H1 (cell line): ENCODE results near the gene SIK2.

Source experiments
- CHD1 ChIP-seq: IDR thresholded peaks from 2 replicates; pipeline ENCODE4 v1.6.1; 2012; ENCODE audit warnings: low read depth, low read length, improper control_type of control experiment
- CTCF ChIP-seq, 3 experiments: IDR thresholded peaks; 1 replicate in 2 of 3; 2 replicates in 1 of 3; pipeline versions ENCODE4 v1.5.1 to v1.6.1; 2011; ENCODE audit warnings: low read length in 3 of 3, mild to moderate bottlenecking in 3 of 3, inconsistent platforms in 2 of 3, low read depth in 1 of 3, moderate library complexity in 1 of 3; ENCODE audit not compliant: insufficient read depth in 1 of 3; ENCODE audit errors: control extremely low read depth in 1 of 3
- EP300 ChIP-seq, 2 experiments: IDR thresholded peaks; 1 replicate in 1 of 2; 2 replicates in 1 of 2; pipeline ENCODE4 v1.6.1; 2011 to 2012; ENCODE audit warnings: low read depth in 2 of 2, low read length in 2 of 2, mild to moderate bottlenecking in 2 of 2, borderline replicate concordance in 1 of 2, inconsistent platforms in 1 of 2, moderate library complexity in 1 of 2
- EZH2 ChIP-seq: fragments of 200-600 bp; sonication (generic); IDR thresholded peaks from 2 replicates; pipeline ENCODE4 v1.7.1; 2012; ENCODE audit warnings: low read depth, mild to moderate bottlenecking, moderate library complexity, low read length, inconsistent platforms; ENCODE audit not compliant: severe bottlenecking
- GABPA ChIP-seq: IDR thresholded peaks from 2 replicates; pipeline ENCODE4 v1.6.1; 2011; ENCODE audit warnings: mild to moderate bottlenecking, low read length, moderate library complexity, borderline replicate concordance; ENCODE audit not compliant: insufficient read depth
- GTF2F1 ChIP-seq: IDR thresholded peaks from 2 replicates; pipeline ENCODE4 v1.6.1; 2012; ENCODE audit warnings: low read depth, low read length, improper control_type of control experiment, borderline replicate concordance
- NRF1 ChIP-seq: IDR thresholded peaks from 2 replicates; pipeline ENCODE4 v1.6.1; 2011; ENCODE audit warnings: mild to moderate bottlenecking, low read depth, low read length, improper control_type of control experiment
- POLR2A ChIP-seq, 2 experiments: IDR thresholded peaks; 1 replicate in 1 of 2; 2 replicates in 1 of 2; pipeline ENCODE4 v1.6.1; 2011; ENCODE audit warnings: low read depth in 2 of 2, low read length in 2 of 2, mild to moderate bottlenecking in 2 of 2; ENCODE audit errors: control extremely low read depth in 1 of 2
- POU5F1 ChIP-seq: IDR thresholded peaks from 2 replicates; pipeline ENCODE4 v1.6.1; 2011; ENCODE audit warnings: low read depth, mild to moderate bottlenecking, low read length, moderate library complexity
- SIN3A ChIP-seq, 2 experiments: IDR thresholded peaks in 1 of 2; conservative IDR thresholded peaks in 1 of 2; 2 replicates each; pipeline ENCODE4 v1.6.1; 2011 to 2012; ENCODE audit warnings: low read length in 2 of 2, improper control_type of control experiment in 1 of 2, low read depth in 1 of 2, mild to moderate bottlenecking in 1 of 2
- SRF ChIP-seq: IDR thresholded peaks from 2 replicates; pipeline ENCODE4 v1.6.1; 2011; ENCODE audit warnings: mild to moderate bottlenecking, low read depth, low read length, moderate library complexity
- TAF1 ChIP-seq: IDR thresholded peaks from 2 replicates; pipeline ENCODE4 v1.6.1; 2011; ENCODE audit warnings: mild to moderate bottlenecking, low read depth, low read length
- ZNF274 ChIP-seq: IDR thresholded peaks from 2 replicates; pipeline ENCODE4 v1.7.0; 2012; ENCODE audit warnings: low read length, borderline replicate concordance; ENCODE audit errors: extremely low read depth
- TF ChIP-seq, protein P1 (sequence below): IDR thresholded peaks from 2 replicates; pipeline ENCODE4 v1.6.1; 2011; ENCODE audit warnings: low read length, improper control_type of control experiment

- TF ChIP-seq ZNF274 (no peak), CTCF (IDR thresholded peaks at IDR 0.05; ENCODE audit: control extremely low read depth in 1 of 3, insufficient read depth in 1 of 3, low read depth in 1 of 3, low read length in 3 of 3) (no peak), EZH2 (no peak), SIN3A (conservative IDR thresholded peaks at IDR 0.05 in 1 of 2, IDR thresholded peaks at IDR 0.05 in 1 of 2; ENCODE audit: low read depth in 1 of 2, low read length in 2 of 2) (no peak), CHD1 (no peak), GTF2F1 (no peak), NRF1 (no peak), POLR2A (IDR thresholded peaks at IDR 0.05; ENCODE audit: control extremely low read depth in 1 of 2, low read depth in 2 of 2, low read length in 2 of 2) (no peak), GABPA (no peak), TAF1 (no peak), SRF (no peak), EP300 (IDR thresholded peaks at IDR 0.05; ENCODE audit: borderline replicate concordance in 1 of 2, low read depth in 2 of 2, low read length in 2 of 2) (no peak), POU5F1 (no peak)
- TF ChIP-seq, protein P1, sequence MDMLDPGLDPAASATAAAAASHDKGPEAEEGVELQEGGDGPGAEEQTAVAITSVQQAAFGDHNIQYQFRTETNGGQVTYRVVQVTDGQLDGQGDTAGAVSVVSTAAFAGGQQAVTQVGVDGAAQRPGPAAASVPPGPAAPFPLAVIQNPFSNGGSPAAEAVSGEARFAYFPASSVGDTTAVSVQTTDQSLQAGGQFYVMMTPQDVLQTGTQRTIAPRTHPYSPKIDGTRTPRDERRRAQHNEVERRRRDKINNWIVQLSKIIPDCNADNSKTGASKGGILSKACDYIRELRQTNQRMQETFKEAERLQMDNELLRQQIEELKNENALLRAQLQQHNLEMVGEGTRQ, result no peak
These were observed 4.7 kb downstream of the SIK2 start for GRCh38 chr11:111606986-111607385.
